OCI-LY3 (cell line): ENCODE data around the gene IL17F.
A peak's percentile ranks its signal among the peaks of the same experiment; 100 is the strongest.

ENCODE experiments used
- H2AFZ ChIP-seq: fragments of 200-600, 300-600 bp; shearing (Covaris generic); 2 replicates; pipeline ENCODE4 v1.6.0; 2014; ENCODE audit warnings: antibody characterized with exemption, low read depth, low read length
- H3K27ac ChIP-seq: fragments of 200-600, 300-600 bp; sonication (generic); 2 replicates; pipeline ENCODE4 v1.5.1; 2014; ENCODE audit warnings: mild to moderate bottlenecking, low read length, moderate library complexity, mixed read lengths
- H3K27me3 ChIP-seq: fragments of 200-600, 300-600 bp; sonication (generic); 2 replicates; pipeline ENCODE4 v1.6.1; 2014; ENCODE audit warnings: low read depth, low read length, mixed read lengths
- H3K36me3 ChIP-seq: fragments of 200-600, 300-600 bp; sonication (generic); replicated peaks from 2 replicates; pipeline ENCODE3; 2014; ENCODE audit warnings: low read depth, low read length, mixed read lengths
- H3K4me1 ChIP-seq: fragments of 300-600, 200-600 bp; sonication (generic); 2 replicates; pipeline ENCODE4 v1.6.1; 2014; ENCODE audit warnings: low read length, mixed read lengths
- H3K4me2 ChIP-seq: fragments of 200-600, 300-600 bp; sonication (generic); 2 replicates; pipeline ENCODE4 v1.6.1; 2014; ENCODE audit warnings: low read length, mixed read lengths
- H3K4me3 ChIP-seq: fragments of 300-600, 200-600 bp; sonication (generic); 2 replicates; pipeline ENCODE4 v1.5.1; 2014; ENCODE audit warnings: antibody characterized with exemption, mild to moderate bottlenecking, low read length, moderate library complexity
- H3K79me2 ChIP-seq: fragments of 300-600, 200-600 bp; shearing (Covaris generic); 2 replicates; pipeline ENCODE4 v1.6.1; 2014; ENCODE audit warnings: mild to moderate bottlenecking, low read length, mixed read lengths
- H3K9ac ChIP-seq: fragments of 300-600, 200-600 bp; shearing (Covaris generic); 2 replicates; pipeline ENCODE4 v1.6.0; 2014; ENCODE audit warnings: mild to moderate bottlenecking, low read length, moderate library complexity
- H3K9me3 ChIP-seq: fragments of 200-600, 300-600 bp; shearing (Covaris generic); 2 replicates; pipeline ENCODE4 v1.6.1; 2014; ENCODE audit warnings: low read length, mixed read lengths; ENCODE audit not compliant: insufficient read depth
- H4K20me1 ChIP-seq: fragments of 200-600, 300-600 bp; sonication (generic); 2 replicates; pipeline ENCODE4 v1.6.1; 2016; ENCODE audit warnings: low read length, mixed read lengths; ENCODE audit not compliant: insufficient read depth
- EZH2phosphoT487 ChIP-seq: fragments of 200-600 bp; shearing (Covaris generic); IDR thresholded peaks from 2 replicates; pipeline ENCODE4 v1.6.1; 2018; ENCODE audit warnings: antibody characterized with exemption, mixed run types, low read depth
- TF ChIP-seq, protein P1 (sequence below): fragments of 200-600, 300-600 bp; sonication (generic); IDR thresholded peaks from 2 replicates; pipeline ENCODE4 v1.5.1; 2014; ENCODE audit warnings: antibody characterized with exemption, low read length, low read depth

Gene IL17F

DNA sequence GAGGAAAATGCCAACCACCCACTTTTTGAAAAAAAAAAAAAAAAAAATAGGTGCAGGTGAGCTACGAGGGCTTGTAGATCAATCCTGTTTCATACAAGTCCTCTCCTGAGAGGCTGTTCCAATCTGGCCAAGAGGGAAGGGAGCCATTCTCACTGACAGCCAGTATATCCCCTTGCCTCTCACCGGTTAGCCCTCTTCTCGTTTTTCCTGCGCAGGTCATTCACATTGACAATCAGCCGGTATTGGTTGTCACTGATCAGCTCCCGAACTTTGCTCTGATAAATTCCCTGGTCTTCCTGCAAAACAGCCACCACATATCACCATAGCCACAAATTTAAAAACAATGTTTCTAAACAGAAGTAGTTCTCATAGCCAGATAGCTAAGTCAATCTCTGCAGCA lies 38.8 kb upstream of the IL17F start:
- Histone ChIP-seq H3K4me1 (peaks cover 34% of the 10 kb centered on the region), H3K9me3 (no peaks in the 10 kb centered on the region), H3K27me3 (no peaks in the 10 kb centered on the region), H4K20me1 (peaks cover 41% of the 10 kb centered on the region), H3K4me3 (peak overlapping the region; percentile 82), H3K36me3 (peaks cover 55% of the 10 kb centered on the region), H3K4me2 (peak overlapping the region; percentile 97), H3K27ac (peak overlapping the region; percentile 80), H2AFZ (no peak overlapping the region), H3K9ac (peak overlapping the region; percentile 94), H3K79me2 (peaks cover 65% of the 10 kb centered on the region)
- TF ChIP-seq, protein P1, sequence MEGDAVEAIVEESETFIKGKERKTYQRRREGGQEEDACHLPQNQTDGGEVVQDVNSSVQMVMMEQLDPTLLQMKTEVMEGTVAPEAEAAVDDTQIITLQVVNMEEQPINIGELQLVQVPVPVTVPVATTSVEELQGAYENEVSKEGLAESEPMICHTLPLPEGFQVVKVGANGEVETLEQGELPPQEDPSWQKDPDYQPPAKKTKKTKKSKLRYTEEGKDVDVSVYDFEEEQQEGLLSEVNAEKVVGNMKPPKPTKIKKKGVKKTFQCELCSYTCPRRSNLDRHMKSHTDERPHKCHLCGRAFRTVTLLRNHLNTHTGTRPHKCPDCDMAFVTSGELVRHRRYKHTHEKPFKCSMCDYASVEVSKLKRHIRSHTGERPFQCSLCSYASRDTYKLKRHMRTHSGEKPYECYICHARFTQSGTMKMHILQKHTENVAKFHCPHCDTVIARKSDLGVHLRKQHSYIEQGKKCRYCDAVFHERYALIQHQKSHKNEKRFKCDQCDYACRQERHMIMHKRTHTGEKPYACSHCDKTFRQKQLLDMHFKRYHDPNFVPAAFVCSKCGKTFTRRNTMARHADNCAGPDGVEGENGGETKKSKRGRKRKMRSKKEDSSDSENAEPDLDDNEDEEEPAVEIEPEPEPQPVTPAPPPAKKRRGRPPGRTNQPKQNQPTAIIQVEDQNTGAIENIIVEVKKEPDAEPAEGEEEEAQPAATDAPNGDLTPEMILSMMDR = no peak
- no peak for TF ChIP-seq EZH2phosphoT487

DNA sequence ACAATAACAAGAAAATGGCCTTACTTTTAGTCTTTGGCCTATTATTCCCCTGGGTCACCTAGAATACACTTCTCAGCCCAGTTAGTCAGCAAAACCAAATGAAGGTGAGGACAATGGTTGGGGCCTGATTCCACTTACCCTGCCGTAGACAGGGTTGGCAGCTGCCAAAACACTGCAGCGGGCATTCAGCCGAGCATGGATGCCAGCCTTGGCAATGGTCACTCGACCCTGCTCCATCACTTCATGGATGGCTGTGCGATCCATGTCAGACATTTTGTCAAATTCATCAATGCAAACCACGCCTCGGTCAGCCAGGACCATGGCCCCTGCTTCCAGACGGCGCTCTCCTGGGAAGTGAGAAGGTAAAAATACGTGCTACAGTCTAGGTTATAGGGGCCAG lies 31.8 kb upstream of the IL17F start:
- H3K27me3 ChIP-seq = no peaks in the 10 kb centered on the region
- H3K4me2 ChIP-seq = no peak overlapping the region
- no peak overlapping the region for H2AFZ ChIP-seq
- TF ChIP-seq, protein P1 = no peak
- TF ChIP-seq EZH2phosphoT487 = no peak
- H3K79me2 ChIP-seq = peaks cover 89% of the 10 kb centered on the region
- no peak overlapping the region for H3K27ac ChIP-seq
- no peaks in the 10 kb centered on the region; the same call in 1 of the 2 replicates for H3K4me1 ChIP-seq
- H4K20me1 ChIP-seq = peaks cover 67% of the 10 kb centered on the region
- no peak overlapping the region for H3K9ac ChIP-seq
- H3K9me3 ChIP-seq = no peaks in the 10 kb centered on the region
- H3K36me3 ChIP-seq = peaks cover 89% of the 10 kb centered on the region
- H3K4me3 ChIP-seq = no peak overlapping the region

DNA sequence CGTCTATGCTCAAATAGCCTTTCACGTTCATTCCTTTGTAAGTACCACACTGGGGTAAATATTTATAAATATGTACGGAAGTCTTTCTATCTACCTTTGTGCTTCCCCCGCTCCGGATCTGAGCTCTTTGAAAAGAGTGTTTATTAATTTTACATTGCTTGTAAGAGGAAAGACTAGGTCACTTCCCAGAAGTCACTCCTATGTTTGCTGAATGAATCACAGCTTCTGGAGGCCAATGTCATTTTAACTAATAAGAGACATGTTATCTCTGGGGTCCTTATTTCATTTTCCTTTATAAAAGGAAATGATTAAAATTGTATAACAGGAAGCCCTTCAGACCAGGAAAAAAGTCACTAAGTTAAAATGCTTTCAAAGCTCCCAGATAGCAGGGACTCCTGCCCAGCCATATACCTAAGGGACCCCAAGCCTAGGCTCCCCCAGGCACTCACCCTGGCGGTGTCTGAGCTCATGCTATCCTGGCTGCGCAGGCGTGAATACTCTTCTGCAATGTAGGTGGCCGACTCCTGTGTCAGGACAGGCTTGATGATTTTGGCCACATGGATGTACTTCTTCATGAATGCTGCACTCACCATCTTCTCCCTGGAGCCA lies 27.7 kb upstream of the IL17F start:
- H3K9me3 ChIP-seq = no peaks in the 10 kb centered on the region
- peaks cover 84% of the 10 kb centered on the region for H3K36me3 ChIP-seq
- peaks cover 61% of the 10 kb centered on the region for H4K20me1 ChIP-seq
- TF ChIP-seq, protein P1 = no peak
- no peak for TF ChIP-seq EZH2phosphoT487
- H3K4me2 ChIP-seq = no peak overlapping the region
- H3K27me3 ChIP-seq = no peaks in the 10 kb centered on the region
- no peak overlapping the region for H3K27ac ChIP-seq
- no peaks in the 10 kb centered on the region for H3K4me1 ChIP-seq
- no peak overlapping the region for H3K4me3 ChIP-seq
- no peak overlapping the region for H3K9ac ChIP-seq
- H3K79me2 ChIP-seq = peaks cover 59% of the 10 kb centered on the region
- no peak overlapping the region for H2AFZ ChIP-seq

GRCh38 chr6:52263709-52264540 lies 19.6 kb upstream of the IL17F start:
- Histone ChIP-seq H3K27me3 (no peaks in the 10 kb centered on the region), H3K4me2 (no peak overlapping the region), H3K79me2 (no peaks in the 10 kb centered on the region; the same call in 1 of the 2 replicates), H3K36me3 (peaks cover 78% of the 10 kb centered on the region), H3K9ac (no peak overlapping the region), H4K20me1 (peaks cover 38% of the 10 kb centered on the region), H3K4me1 (no peaks in the 10 kb centered on the region), H3K27ac (no peak overlapping the region), H3K4me3 (no peak overlapping the region), H3K9me3 (no peaks in the 10 kb centered on the region), H2AFZ (no peak overlapping the region)
- no peak for TF ChIP-seq EZH2phosphoT487
- TF ChIP-seq, protein P1 = peak; percentile 98
